AG09309 (cell line): ENCODE results near the gene RELB.
A peak's percentile ranks its signal among the peaks of the same experiment; 100 is the strongest.

ENCODE experiments used
- DNase-seq: peaks from one replicate; pipeline ENCODE4 v3.0.0-alpha.2; 2010; ENCODE audit warnings: low read depth
- H3K4me3 ChIP-seq: 2 replicates; pipeline ENCODE4 v1.5.1; 2011; ENCODE audit warnings: mild to moderate bottlenecking, low read depth, low read length, moderate library complexity; ENCODE audit not compliant: control insufficient read depth
- CTCF ChIP-seq: IDR thresholded peaks from 2 replicates; pipeline ENCODE4 v1.5.1; 2011; ENCODE audit warnings: mild to moderate bottlenecking, low read depth, low read length, inconsistent platforms; ENCODE audit not compliant: insufficient read depth, control insufficient read depth; ENCODE audit errors: missing control alignments

The RELB gene

GRCh38 chr19:45030825-45031224, 29.6 kb downstream of the RELB start:
- no peak for DNase-seq

GRCh38 chr19:45032421-45032820, 31.2 kb downstream of the RELB start:
- no peak overlapping the region for H3K4me3 ChIP-seq
- TF ChIP-seq CTCF: no peak
- DNase-seq: no peak

More at GRCh38 chr19:45030825-45031224, 29.6 kb downstream of the RELB start:
- TF ChIP-seq CTCF: no peak
- H3K4me3 ChIP-seq: no peak overlapping the region

- no peak overlapping the region for H3K4me3 ChIP-seq
- no peak for DNase-seq
- no peak for TF ChIP-seq CTCF
Observed at GRCh38 chr19:45035755-45036154, 34.5 kb downstream of the RELB start.

- no peak for DNase-seq
- H3K4me3 ChIP-seq: no peak overlapping the region
- no peak for TF ChIP-seq CTCF
Observed at GRCh38 chr19:45037393-45038169, 36.3 kb downstream of the RELB start.

GRCh38 chr19:45038931-45039893, 37.9 kb downstream of the RELB start, which contains the start of gene CLASRP:
Gene CLASRP (plus strand): TSS chr19:45039045. CDS start chr19:45040213, 1,168 bp downstream.
- no peak for TF ChIP-seq CTCF
- peak within 1 kb of the TSS; percentile 68 for H3K4me3 ChIP-seq
- DNase-seq: peak; percentile 41

GRCh38 chr19:45040059-45040771, 39.0 kb downstream of the RELB start:
- H3K4me3 ChIP-seq: no peak overlapping the region
- TF ChIP-seq CTCF: no peak
- no peak for DNase-seq
